GM12873 (cell line): ENCODE results near the gene RERE.

Source experiments
- CTCF ChIP-seq: IDR thresholded peaks from 2 replicates; pipeline ENCODE4 v1.5.1; 2012; ENCODE audit warnings: low read depth, mild to moderate bottlenecking, moderate library complexity, low read length, control low read depth; ENCODE audit not compliant: insufficient read depth; ENCODE audit errors: missing control alignments

The RERE gene

GRCh38 chr1:8362701-8363101, 454.7 kb downstream of the RERE start:
- no peak for TF ChIP-seq CTCF

GRCh38 chr1:8361198-8361849, 456.1 kb downstream of the RERE start:
- no peak for TF ChIP-seq CTCF

- TF ChIP-seq CTCF, result no peak
Measured at GRCh38 chr1:8360493-8361197, 456.8 kb downstream of the RERE start.

GRCh38 chr1:8359617-8360481, 457.6 kb downstream of the RERE start:
- TF ChIP-seq CTCF, result no peak

- no peak for TF ChIP-seq CTCF
Measured at GRCh38 chr1:8358897-8359616, 458.4 kb downstream of the RERE start.

GRCh38 chr1:8358241-8358896, 459.1 kb downstream of the RERE start:
- TF ChIP-seq CTCF, result no peak
